Peyer's patch (tissue), 4 donors: ENCODE results near the gene GLIS1.

Source experiments
- POLR2A ChIP-seq, 2 donors: fragments of 450-650 bp; IDR thresholded peaks; one replicate each; pipeline ENCODE4 v1.5.1; 2017; ENCODE audit warnings: antibody characterized with exemption in 2 of 2, mild to moderate bottlenecking in 2 of 2, moderate library complexity in 2 of 2
- TF ChIP-seq, protein P1 (sequence below), 6 experiments: fragments of 450-650 bp in 4 of 6; fragments of 200-600 bp in 2 of 6; sonication (generic) in 1 of 6; IDR thresholded peaks; one replicate each; pipeline ENCODE4 v1.5.1; 2017 to 2019; ENCODE audit warnings: antibody characterized with exemption in 6 of 6, mild to moderate bottlenecking in 3 of 6, moderate library complexity in 1 of 6

DNA sequence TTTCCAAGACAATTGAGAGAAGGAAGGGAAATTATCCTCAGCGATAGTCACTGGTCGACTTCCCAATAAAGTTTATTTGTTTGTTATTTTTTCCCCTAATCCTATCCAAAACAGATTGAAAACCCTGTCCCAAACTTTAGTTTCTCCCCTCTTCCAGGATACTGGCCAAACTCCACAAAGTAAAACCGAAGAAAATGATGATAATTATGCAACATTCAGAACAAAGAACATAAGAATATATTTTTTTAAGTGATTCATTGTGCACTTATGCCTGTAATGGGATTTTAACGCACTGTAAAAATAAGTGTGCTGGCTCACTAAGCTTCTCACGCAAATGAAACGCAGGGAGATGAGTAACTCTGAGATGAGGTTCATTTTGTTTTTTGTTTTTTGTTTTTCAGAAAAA lies 6.0 kb downstream of the GLIS1 start:
- TF ChIP-seq, protein P1, sequence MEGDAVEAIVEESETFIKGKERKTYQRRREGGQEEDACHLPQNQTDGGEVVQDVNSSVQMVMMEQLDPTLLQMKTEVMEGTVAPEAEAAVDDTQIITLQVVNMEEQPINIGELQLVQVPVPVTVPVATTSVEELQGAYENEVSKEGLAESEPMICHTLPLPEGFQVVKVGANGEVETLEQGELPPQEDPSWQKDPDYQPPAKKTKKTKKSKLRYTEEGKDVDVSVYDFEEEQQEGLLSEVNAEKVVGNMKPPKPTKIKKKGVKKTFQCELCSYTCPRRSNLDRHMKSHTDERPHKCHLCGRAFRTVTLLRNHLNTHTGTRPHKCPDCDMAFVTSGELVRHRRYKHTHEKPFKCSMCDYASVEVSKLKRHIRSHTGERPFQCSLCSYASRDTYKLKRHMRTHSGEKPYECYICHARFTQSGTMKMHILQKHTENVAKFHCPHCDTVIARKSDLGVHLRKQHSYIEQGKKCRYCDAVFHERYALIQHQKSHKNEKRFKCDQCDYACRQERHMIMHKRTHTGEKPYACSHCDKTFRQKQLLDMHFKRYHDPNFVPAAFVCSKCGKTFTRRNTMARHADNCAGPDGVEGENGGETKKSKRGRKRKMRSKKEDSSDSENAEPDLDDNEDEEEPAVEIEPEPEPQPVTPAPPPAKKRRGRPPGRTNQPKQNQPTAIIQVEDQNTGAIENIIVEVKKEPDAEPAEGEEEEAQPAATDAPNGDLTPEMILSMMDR (IDR thresholded peaks at IDR 0.05), result no peak
- TF ChIP-seq POLR2A (IDR thresholded peaks at IDR 0.05), result no peak
